Pancreas (tissue), 10 donors: ENCODE data around the gene MT1E. TPM values are rescaled to one million over a fixed set of nuclear protein-coding genes. Genes with fewer than 3 reads are reported as not detected.

Experiments used
- ATAC-seq, 4 donors: fragments of 200-7000 bp; cut with Tn5 transposase; one replicate each; pipeline versions ENCODE4 v1.8.0 to v1.9.1; 2020; ENCODE audit warnings: mild to moderate bottlenecking in 4 of 4, moderate library complexity in 4 of 4
- DNase-seq, 6 donors: peaks; one replicate each; pipeline ENCODE4 v3.0.0-alpha.2; 2020
- FAIRE-seq: peaks from 2 replicates; lab custom pipeline; 2012; peaks lifted over from hg19 to GRCh38; lab: Jason Lieb, UNC
- H3K27ac ChIP-seq, 4 donors: fragments of 200-600 bp; sonication (generic); 1 replicate in 3 of 4; 2 replicates in 1 of 4; pipeline versions ENCODE4 v1.5.0 to v1.8.0; 2020
- H3K27me3 ChIP-seq, 4 donors: fragments of 200-600 bp; one replicate each; pipeline ENCODE4 v1.8.0; 2021
- H3K36me3 ChIP-seq, 3 donors: fragments of 200-600 bp; sonication (generic) in 1 of 3; one replicate each; pipeline versions ENCODE4 v1.5.0 to v1.8.0; 2020 to 2021
- H3K4me1 ChIP-seq, 3 donors: fragments of 200-600 bp; one replicate each; pipeline ENCODE4 v1.8.0; 2021
- H3K4me3 ChIP-seq, 4 donors: fragments of 200-600 bp; sonication (generic) in 2 of 4; one replicate each; pipeline versions ENCODE4 v1.5.0 to v1.8.0; 2020 to 2021
- H3K9me3 ChIP-seq, 4 donors: fragments of 200-600 bp; one replicate each; pipeline ENCODE4 v1.8.0; 2021
- CTCF ChIP-seq, 4 donors: fragments of 200-600 bp; sonication (generic) in 3 of 4; IDR thresholded peaks; one replicate each; pipeline versions ENCODE4 v1.5.0 to v1.8.0; 2021; ENCODE audit warnings: antibody characterized with exemption in 4 of 4
- WGBS, 2 donors: extraction: QIAGEN DNeasy Blood & Tissue Kit; methylation state at CpG; one replicate each; pipeline ENCODE4 v1.1.7; 2013; 5-methylcytosine and 5-hydroxymethylcytosine counted together
- intact Hi-C, 3 donors: fragments of 100-400 bp; cut with DNase I; formaldehyde crosslinking; loops; one replicate each; pipeline versions ENCODE4 v1.11.1 to v1.14.2; 2022
- polyA plus RNA-seq, 2 donors: library from polyadenylated mRNA; stranded (reverse); fragments of 200-250 nt; gene quantifications; one replicate each; pipeline ENCODE4 v1.2.3, GENCODE V29; 2013
- total RNA-seq, 6 donors: library from RNA; stranded (reverse); fragmentation: NEBNext Ultra II Directional in 4 of 6; extraction: Animal tissue kit (Norgen Biotek cat#: 25700) in 4 of 6; gene quantifications; one replicate each; pipeline versions ENCODE4 v1.2.1 to v1.2.4, GENCODE V29; 2021 to 2023
- donor health status: healthy with polysubstance abuse.
- donor health status: DM: no; HTN: no; CAD: no; lungs with moderate emphysema.
- donor health status: DM: no; HTN: no; CAD: no.
- donor health status: control.
- donor health status: control.
- donor health status: Bipolar disorder and iron deficiency.
- donor health status: DM: yes; HTN: yes; CAD: no.
- donor health status: DM: no; HTN: no; CAD: no.
- donor health status: DM: no; HTN: no; CAD: no.
- donor health status: DM: yes; HTN: yes; CAD: no.

Gene MT1E
- total and polyA plus RNA-seq, 8 donors: 36.1 to 646 (median 203) TPM

DNA sequence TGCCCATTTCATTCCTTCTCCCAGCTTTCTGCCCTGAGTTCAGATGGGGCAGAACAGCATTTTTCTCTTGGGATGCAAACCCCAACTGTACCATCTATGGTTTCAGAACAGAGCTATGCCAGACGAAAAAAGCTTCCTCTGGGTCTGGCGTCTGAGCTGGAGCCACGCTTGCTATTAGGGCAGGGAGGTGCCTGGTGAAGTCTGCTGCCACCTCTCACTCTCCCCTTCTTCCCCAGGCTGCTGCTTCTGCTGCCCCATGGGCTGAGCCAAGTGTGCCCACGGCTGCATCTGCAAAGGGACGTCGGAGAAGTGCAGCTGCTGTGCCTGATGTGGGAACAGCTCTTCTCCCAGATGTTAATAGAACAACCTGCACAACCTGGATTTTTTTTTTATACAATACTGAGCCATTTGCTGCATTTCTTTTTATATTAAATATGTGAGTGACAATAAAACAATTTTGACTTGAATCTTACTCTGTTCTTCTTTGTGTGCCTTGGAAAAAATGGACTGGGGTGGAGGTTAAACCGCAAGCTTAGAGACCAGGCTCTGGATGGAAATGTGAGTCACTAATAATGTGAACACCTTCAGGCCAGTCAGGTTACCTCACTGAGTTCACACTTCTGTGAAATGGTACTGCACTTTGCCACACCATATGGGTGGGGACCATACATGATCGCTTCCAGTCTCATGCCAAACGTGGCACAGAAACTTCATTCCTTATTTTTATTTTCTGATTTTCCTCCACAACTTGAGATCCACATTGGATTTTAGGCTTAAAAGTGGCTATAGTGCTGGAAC, 11.2 kb downstream of the MT1E start:
- no peak for ATAC-seq

DNA sequence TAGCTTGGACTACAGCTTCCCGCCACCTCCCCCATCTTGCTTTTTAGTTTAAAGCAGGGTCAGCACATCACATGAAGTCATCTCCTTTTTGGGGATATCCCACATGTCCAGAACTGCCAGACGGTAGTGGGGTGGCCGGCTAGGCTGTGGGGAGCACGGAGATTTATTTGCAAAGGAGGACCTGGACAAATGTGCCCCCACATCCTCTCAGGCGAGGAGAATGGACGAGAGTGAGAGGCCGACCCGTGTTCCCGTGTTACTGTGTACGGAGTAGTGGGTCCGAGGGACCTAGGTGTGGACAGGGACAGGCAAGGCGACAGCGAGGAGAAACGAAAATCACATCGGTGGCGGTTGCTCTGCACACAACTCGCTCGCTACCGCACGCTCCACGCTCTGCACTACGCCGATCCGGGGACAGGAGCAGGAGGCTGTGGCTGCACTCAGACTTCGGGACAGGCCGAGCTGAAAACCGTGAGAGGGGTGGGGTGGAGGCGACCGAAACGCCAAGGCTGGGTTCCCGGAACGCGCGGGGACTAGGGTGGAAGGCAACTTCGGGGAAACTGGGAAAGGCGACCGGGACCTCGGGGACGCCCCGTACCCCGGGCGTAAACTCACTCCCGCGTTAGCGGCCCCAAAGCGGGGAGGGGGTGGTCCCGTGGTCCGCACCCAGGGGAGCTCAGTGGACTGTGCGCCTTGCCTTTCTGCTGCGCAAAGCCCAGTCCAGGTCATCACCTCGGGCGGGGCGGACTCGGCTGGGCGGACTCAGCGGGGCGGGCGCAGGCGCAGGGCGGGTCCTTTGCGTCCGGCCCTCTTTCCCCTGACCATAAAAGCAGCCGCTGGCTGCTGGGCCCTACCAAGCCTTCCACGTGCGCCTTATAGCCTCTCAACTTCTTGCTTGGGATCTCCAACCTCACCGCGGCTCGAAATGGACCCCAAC, 12.5 kb downstream of the MT1E start, which contains the start of gene MT1A:
MT1A (plus strand) TSS at position 853 of the 937 bp plus-strand sequence; CDS start at position 926, 73 bp downstream.
- no peak for FAIRE-seq

More for the DNA sequence above, 11.2 kb downstream of the MT1E start:
- WGBS, 2 donors: 85 to 90% methylated on average over 9 of the region's 9 CpGs
- Histone ChIP-seq H3K4me3 (no peak overlapping the region), H3K9me3 (no peaks in the 10 kb centered on the region), H3K27me3 (no peaks in the 10 kb centered on the region), H3K27ac (no peak overlapping the region), H3K36me3 (no peaks in the 10 kb centered on the region), H3K4me1 (peaks cover 0 to 12% (median 8%) of the 10 kb centered on the region in 3 donors)
- intact Hi-C loops: no loop called here
- no peak for FAIRE-seq
- DNase-seq: no peak
- TF ChIP-seq CTCF (IDR thresholded peaks at IDR 0.05): no peak

DNA sequence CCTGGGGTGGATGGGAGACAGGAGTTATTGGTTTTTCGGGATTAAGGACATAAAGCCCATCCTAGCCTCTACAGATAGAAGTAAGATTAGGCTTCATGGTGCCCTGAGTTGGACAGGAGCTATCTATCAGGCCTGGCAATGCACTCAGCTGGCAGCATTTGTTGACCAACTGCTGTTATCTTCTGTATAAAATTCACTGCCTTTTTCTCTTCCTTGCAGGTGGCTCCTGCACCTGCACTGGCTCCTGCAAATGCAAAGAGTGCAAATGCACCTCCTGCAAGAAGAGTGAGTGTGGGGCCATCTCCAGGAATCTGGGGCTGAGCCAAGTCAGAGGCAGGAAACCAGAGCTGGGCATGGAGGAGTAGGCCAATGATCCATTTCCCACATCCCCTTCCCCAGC, 13.5 kb downstream of the MT1E start:
- Histone ChIP-seq H3K4me1 (peaks cover 4 to 16% (median 8%) of the 10 kb centered on the region in 3 donors), H3K27ac (no peak overlapping the region), H3K9me3 (no peaks in the 10 kb centered on the region), H3K36me3 (no peaks in the 10 kb centered on the region), H3K27me3 (no peaks in the 10 kb centered on the region), H3K4me3 (no peak overlapping the region)
- 27 to 49% methylated on average over 1 of the region's 1 CpG for WGBS, 2 donors
- no peak for TF ChIP-seq CTCF (IDR thresholded peaks at IDR 0.05)
- ATAC-seq (peak in 1 of 4 donors; percentile 7), FAIRE-seq (no peak), DNase-seq (no peak)
- intact Hi-C loops: no loop called here

More for the DNA sequence above, 12.5 kb downstream of the MT1E start, which contains the start of gene MT1A:
- TF ChIP-seq CTCF (IDR thresholded peaks at IDR 0.05): no peak
- 14 to 25% methylated on average over 61 to 68 of the region's 68 CpGs for WGBS, 2 donors
- DNase-seq (peak; percentile 79 to 90 (median 83)), ATAC-seq (peak; percentile 83 to 90 (median 88))
- Histone ChIP-seq H3K4me3 (peak within 1 kb of the TSS; percentile 14 to 53 (median 32)), H3K27ac (peak within 1 kb of the TSS in 1 of 4 donors; percentile 50), H3K9me3 (no peaks in the 10 kb centered on the region), H3K36me3 (no peaks in the 10 kb centered on the region), H3K27me3 (no peaks in the 10 kb centered on the region), H3K4me1 (peaks cover 0 to 10% (median 8%) of the 10 kb centered on the region in 3 donors)
- intact Hi-C loops: no loop called here

DNA sequence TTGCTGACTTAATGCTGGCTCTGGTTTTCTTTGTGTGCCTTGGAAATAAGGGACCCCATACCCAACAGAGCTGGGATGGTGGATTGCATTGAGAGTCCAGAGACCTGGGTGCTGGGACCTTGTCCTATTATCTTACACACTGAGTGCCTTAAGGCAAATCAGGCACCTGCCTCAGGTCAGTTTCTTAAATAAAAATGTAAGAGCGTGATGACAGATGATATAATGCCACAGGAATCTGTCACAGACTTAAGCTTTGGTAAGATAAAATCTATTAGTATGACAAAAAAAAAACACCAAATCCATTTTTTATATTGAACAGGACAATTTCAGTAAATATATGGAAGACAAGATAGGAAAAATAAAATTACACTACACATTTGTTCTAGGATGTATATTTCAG, 14.5 kb downstream of the MT1E start:
- no peak overlapping the region for H3K27ac ChIP-seq
- no peaks in the 10 kb centered on the region for H3K9me3 ChIP-seq
- whole genome bisulfite sequencing, 2 donors: 89 to 94% methylated on average over 1 of the region's 1 CpG
- intact Hi-C loops: no loop called here
- no peak for TF ChIP-seq CTCF (IDR thresholded peaks at IDR 0.05)
- DNase-seq (no peak), ATAC-seq (no peak), FAIRE-seq (no peak)
- H3K27me3 ChIP-seq: no peaks in the 10 kb centered on the region
- no peak overlapping the region for H3K4me3 ChIP-seq
- peaks cover 5 to 17% (median 8%) of the 10 kb centered on the region in 3 donors for H3K4me1 ChIP-seq
- no peaks in the 10 kb centered on the region for H3K36me3 ChIP-seq
